ENCODE measurements around the gene ASCL5.

The ASCL5 gene

GRCh38 chr1:201110616-201111015 is 16.4 kb downstream of the ASCL5 start:
- no peak for DNase-seq
- ATAC-seq: no peak

- DNase-seq: no peak
- ATAC-seq: no peak
Measured at GRCh38 chr1:201110138-201110537, 16.8 kb downstream of the ASCL5 start.

- DNase-seq (no peak), ATAC-seq (no peak)
Measured at GRCh38 chr1:201109651-201110050, 17.3 kb downstream of the ASCL5 start.

GRCh38 chr1:201108614-201109013 is 18.4 kb downstream of the ASCL5 start:
- DNase-seq: no peak
- no peak for ATAC-seq

GRCh38 chr1:201105688-201106087 is 21.3 kb downstream of the ASCL5 start:
- ATAC-seq: no peak
- no peak for DNase-seq

GRCh38 chr1:201104141-201104540 is 22.8 kb downstream of the ASCL5 start:
- no peak for DNase-seq

GRCh38 chr1:201103666-201104065 is 23.3 kb downstream of the ASCL5 start:
- ATAC-seq: no peak
- no peak for DNase-seq

More at GRCh38 chr1:201104141-201104540, 22.8 kb downstream of the ASCL5 start:
- no peak for ATAC-seq

GRCh38 chr1:201100169-201100930 is 26.6 kb downstream of the ASCL5 start:
- ATAC-seq (no peak), DNase-seq (no peak)

- DNase-seq (no peak), ATAC-seq (no peak)
Measured at GRCh38 chr1:201098992-201099677, 27.8 kb downstream of the ASCL5 start.

GRCh38 chr1:201096977-201097856 is 29.8 kb downstream of the ASCL5 start:
- ATAC-seq: no peak
- DNase-seq: no peak

GRCh38 chr1:201096041-201096461 is 30.9 kb downstream of the ASCL5 start:
- ATAC-seq (no peak), DNase-seq (no peak)

- DNase-seq (no peak), ATAC-seq (no peak)
Measured at GRCh38 chr1:201095581-201095980, 31.4 kb downstream of the ASCL5 start.

- ATAC-seq: no peak
Measured at GRCh38 chr1:201094832-201095231, 32.2 kb downstream of the ASCL5 start.

GRCh38 chr1:201093962-201094361 is 33.0 kb downstream of the ASCL5 start:
- ATAC-seq (no peak), DNase-seq (no peak)

More at GRCh38 chr1:201094832-201095231, 32.2 kb downstream of the ASCL5 start:
- no peak for DNase-seq

GRCh38 chr1:201093561-201093960 is 33.4 kb downstream of the ASCL5 start:
- DNase-seq (no peak), ATAC-seq (no peak)

GRCh38 chr1:201092738-201093137 is 34.2 kb downstream of the ASCL5 start:
- ATAC-seq (no peak), DNase-seq (no peak)

- ATAC-seq: no peak
Measured at GRCh38 chr1:201091256-201091655, 35.7 kb downstream of the ASCL5 start.

GRCh38 chr1:201090541-201090940 is 36.4 kb downstream of the ASCL5 start:
- no peak for ATAC-seq
- no peak for DNase-seq

More at GRCh38 chr1:201091256-201091655, 35.7 kb downstream of the ASCL5 start:
- no peak for DNase-seq

GRCh38 chr1:201089596-201089995 is 37.4 kb downstream of the ASCL5 start:
- no peak for DNase-seq
- no peak for ATAC-seq

- ATAC-seq (no peak), DNase-seq (no peak)
Measured at GRCh38 chr1:201088901-201089525, 38.0 kb downstream of the ASCL5 start.

- DNase-seq: no peak
- no peak for ATAC-seq
Measured at GRCh38 chr1:201088395-201088794, 38.6 kb downstream of the ASCL5 start.
